Ovary (tissue), 9 donors: ENCODE results near the gene STIMATE. TPM values are rescaled to one million over a fixed set of nuclear protein-coding genes. Genes with fewer than 3 reads are reported as not detected.

Experiments
- DNase-seq, 5 donors: peaks; one replicate each; pipeline ENCODE4 v3.0.0-alpha.2; 2019 to 2020
- H3K27ac ChIP-seq, 2 donors: fragments of 200-600 bp; one replicate each; pipeline versions ENCODE4 v1.5.1 to v1.8.0; 2019 to 2022
- H3K27me3 ChIP-seq: fragments of 200-600 bp; one replicate; pipeline ENCODE4 v1.8.0; 2022
- H3K36me3 ChIP-seq: fragments of 200-600 bp; sonication (generic); one replicate; pipeline ENCODE4 v1.5.1; 2019
- H3K4me1 ChIP-seq: one replicate; pipeline ENCODE4 v1.8.1; 2013; ENCODE audit warnings: mild to moderate bottlenecking, moderate library complexity; ENCODE audit not compliant: insufficient read depth
- H3K4me3 ChIP-seq: fragments of 200-600 bp; sonication (generic); one replicate; pipeline ENCODE4 v1.5.1; 2017
- H3K9me3 ChIP-seq, 2 donors: fragments of 200-600 bp in 1 of 2; sonication (generic) in 1 of 2; one replicate each; pipeline versions ENCODE4 v1.5.1 to v1.8.1; 2013 to 2019; ENCODE audit warnings: mild to moderate bottlenecking in 1 of 2, moderate library complexity in 1 of 2
- CTCF ChIP-seq, 3 donors: fragments of 450-650 bp in 2 of 3; fragments of 200-600 bp in 1 of 3; IDR thresholded peaks; one replicate each; pipeline versions ENCODE4 v1.5.1 to v1.8.0; 2016 to 2022; ENCODE audit warnings: antibody characterized with exemption in 3 of 3, mild to moderate bottlenecking in 1 of 3
- EP300 ChIP-seq: sonication (generic); formaldehyde crosslinking; IDR thresholded peaks from one replicate; pipeline ENCODE4 v1.6.1; 2017; ENCODE audit warnings: antibody characterized with exemption
- POLR2A ChIP-seq: fragments of 450-650 bp; IDR thresholded peaks from one replicate; pipeline ENCODE4 v1.6.1; 2017; ENCODE audit warnings: antibody characterized with exemption, mild to moderate bottlenecking, moderate library complexity
- WGBS, 3 donors: extraction: QIAGEN DNeasy Blood & Tissue Kit in 1 of 3; methylation state at CpG; one replicate each; pipeline versions ENCODE4 v1.1.5 to v1.1.7; 2013 to 2017; 5-methylcytosine and 5-hydroxymethylcytosine counted together
- intact Hi-C, 4 donors: fragments of 100-400 bp; cut with DNase I; formaldehyde crosslinking; loops; one replicate each; pipeline versions ENCODE4 v1.11.0 to v1.15.1; 2022 to 2023
- polyA plus RNA-seq, 2 donors: library from polyadenylated mRNA; stranded (reverse); fragments of 200-250 nt in 1 of 2; fragments of 350-450 nt in 1 of 2; fragmentation: Illumina TruSeq in 1 of 2; extraction: RNeasy Lipid Tissue Mini Kit (QIAGEN cat#74804) in 1 of 2; gene quantifications; one replicate each; pipeline ENCODE4 v1.2.3, GENCODE V29; 2013 to 2014
- total RNA-seq, 7 donors: library from RNA; depleted of rRNA in 2 of 7; stranded (reverse); fragments of >200 nt in 2 of 7; fragmentation: NEBNext Ultra II Directional in 3 of 7; extraction: Animal tissue kit (Norgen Biotek cat#: 25700) in 3 of 7; gene quantifications; one replicate each; pipeline versions ENCODE4 v1.1.0 to v1.2.4, GENCODE V29; 2016 to 2023
- donor health status: DM: no; HTN: no; CAD: no; lungs with moderate emphysema.
- donor health status: DM: no; HTN: no; CAD: no.
- donor health status: Bipolar disorder and iron deficiency.
- donor health status: DM: yes; HTN: yes; CAD: no.
- donor health status: DM: no; HTN: no; CAD: no.
- donor health status: DM: yes; HTN: yes; CAD: no.

The STIMATE gene
- total and polyA plus RNA-seq, 9 donors, result 7.4 to 29.9 (median 17.1) TPM

GRCh38 chr3:52790741-52791140 is 106.6 kb downstream of the STIMATE start:
- 77 to 85% (median 81%) methylated on average over 13 of the region's 13 CpGs for WGBS, 3 donors
- TF ChIP-seq CTCF (IDR thresholded peaks at IDR 0.05), result no peak
- no peak for TF ChIP-seq POLR2A
- TF ChIP-seq EP300, result no peak
- Histone ChIP-seq H3K27me3 (no peaks in the 10 kb centered on the region), H3K27ac (no peak overlapping the region), H3K4me3 (no peak overlapping the region), H3K4me1 (no peaks in the 10 kb centered on the region), H3K9me3 (no peaks in the 10 kb centered on the region), H3K36me3 (no peaks in the 10 kb centered on the region)
- intact Hi-C loops, result no loop called here
- DNase-seq, result no peak

GRCh38 chr3:52790337-52790736 is 107.0 kb downstream of the STIMATE start:
- Histone ChIP-seq H3K9me3 (no peaks in the 10 kb centered on the region), H3K36me3 (no peaks in the 10 kb centered on the region), H3K4me3 (no peak overlapping the region), H3K27ac (no peak overlapping the region), H3K4me1 (no peaks in the 10 kb centered on the region), H3K27me3 (no peaks in the 10 kb centered on the region)
- 75 to 81% (median 75%) methylated on average over 7 of the region's 7 CpGs for WGBS, 3 donors
- no peak for DNase-seq
- intact Hi-C loops, result no loop called here
- TF ChIP-seq CTCF (IDR thresholded peaks at IDR 0.05) (no peak), EP300 (no peak), POLR2A (no peak)

- H3K36me3 ChIP-seq, result no peaks in the 10 kb centered on the region
- intact Hi-C loops, result no loop called here
- no peak for TF ChIP-seq EP300
- no peak for TF ChIP-seq POLR2A
- no peak for TF ChIP-seq CTCF (IDR thresholded peaks at IDR 0.05)
- WGBS, 3 donors, result 82 to 92% (median 86%) methylated on average over 4 to 6 of the region's 6 CpGs
- H3K4me1 ChIP-seq, result no peaks in the 10 kb centered on the region
- no peaks in the 10 kb centered on the region for H3K9me3 ChIP-seq
- H3K27ac ChIP-seq, result no peak overlapping the region
- H3K4me3 ChIP-seq, result no peak overlapping the region
- no peak for DNase-seq
- H3K27me3 ChIP-seq, result no peaks in the 10 kb centered on the region
These were observed 107.7 kb downstream of the STIMATE start for GRCh38 chr3:52789746-52790040.

- intact Hi-C loops, result no loop called here
- H3K27me3 ChIP-seq, result no peaks in the 10 kb centered on the region
- TF ChIP-seq EP300, result no peak
- no peak for TF ChIP-seq POLR2A
- TF ChIP-seq CTCF (IDR thresholded peaks at IDR 0.05), result no peak
- WGBS, 3 donors, result 77 to 84% (median 82%) methylated on average over 16 of the region's 16 CpGs
- no peaks in the 10 kb centered on the region for H3K4me1 ChIP-seq
- no peak overlapping the region for H3K27ac ChIP-seq
- DNase-seq, result no peak
- H3K36me3 ChIP-seq, result no peaks in the 10 kb centered on the region
- no peaks in the 10 kb centered on the region for H3K9me3 ChIP-seq
- no peak overlapping the region for H3K4me3 ChIP-seq
These were observed 108.2 kb downstream of the STIMATE start for GRCh38 chr3:52788890-52789745.
